ENCODE measurements around the gene WHRN. TPM values are rescaled to one million over a fixed set of nuclear protein-coding genes. Genes with fewer than 3 reads are reported as not detected.

The WHRN gene
- total RNA-seq, 1 experiment from 2014 or later = 6.6 TPM

DNA sequence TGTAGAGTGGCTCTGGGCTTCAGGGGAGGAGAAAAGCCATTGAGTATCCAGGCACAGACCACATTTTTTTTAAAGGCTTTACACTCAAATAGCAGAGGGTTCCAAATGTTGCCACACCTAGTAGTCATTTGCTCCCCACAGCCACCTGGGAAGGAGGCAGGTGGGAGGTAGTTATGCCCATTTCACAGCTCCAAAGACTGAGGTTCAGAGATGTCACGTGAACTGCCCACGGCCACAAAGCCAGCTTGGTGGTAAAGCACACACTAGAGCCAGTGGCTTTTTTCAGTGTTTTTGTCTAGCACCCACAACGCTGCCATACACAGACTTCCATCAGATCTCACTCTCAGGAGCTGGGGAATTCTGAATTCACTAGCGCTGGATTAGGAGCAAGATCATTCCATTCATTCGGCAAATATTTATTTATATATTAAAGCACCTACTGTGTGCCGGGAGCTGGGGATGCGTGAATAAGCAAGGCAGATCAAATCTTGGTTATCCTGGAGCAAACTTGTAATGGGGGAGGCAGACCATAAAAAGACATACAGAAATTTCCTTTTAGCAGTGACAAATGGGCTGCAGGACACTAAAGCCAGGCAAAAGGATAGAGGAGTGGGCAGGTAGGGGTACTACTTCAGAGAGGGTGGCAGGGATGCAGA is 7.4 kb downstream of the WHRN start:
- DNase-seq (ENCODE audit: low read depth) = no peak
- in situ Hi-C loops (cut with HindIII; ENCODE audit: low pct_unique_long_range_greater_than_20kb, low sequenced_read_pairs) = no loop called here

DNA sequence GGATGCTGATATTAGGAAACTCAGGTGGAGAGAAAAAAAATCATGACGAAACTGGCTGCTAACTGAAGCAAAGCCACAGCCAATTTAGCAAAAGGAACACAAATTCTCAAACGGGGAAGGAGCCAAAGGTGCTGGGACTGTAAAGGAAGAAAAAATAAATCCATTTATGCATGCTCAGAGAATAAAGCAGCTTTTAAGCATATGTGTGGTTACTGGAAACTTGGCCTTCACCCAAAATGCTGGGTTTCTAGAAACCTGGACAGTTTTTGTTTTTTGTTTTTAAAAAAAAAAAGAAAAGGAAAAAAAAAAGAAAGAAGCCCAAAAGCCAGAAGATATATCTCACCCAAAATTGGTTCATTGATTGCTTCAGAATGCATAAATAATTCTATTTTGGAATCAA is 8.0 kb downstream of the WHRN start:
- in situ Hi-C loops (cut with HindIII; ENCODE audit: low pct_unique_long_range_greater_than_20kb, low sequenced_read_pairs) = no loop called here
- no peak for DNase-seq (ENCODE audit: low read depth)

GRCh38 chr9:114496011-114496410 is 9.3 kb downstream of the WHRN start:
- no peak for DNase-seq (ENCODE audit: low read depth)
- in situ Hi-C loops (cut with HindIII; ENCODE audit: low pct_unique_long_range_greater_than_20kb, low sequenced_read_pairs) = no loop called here

DNA sequence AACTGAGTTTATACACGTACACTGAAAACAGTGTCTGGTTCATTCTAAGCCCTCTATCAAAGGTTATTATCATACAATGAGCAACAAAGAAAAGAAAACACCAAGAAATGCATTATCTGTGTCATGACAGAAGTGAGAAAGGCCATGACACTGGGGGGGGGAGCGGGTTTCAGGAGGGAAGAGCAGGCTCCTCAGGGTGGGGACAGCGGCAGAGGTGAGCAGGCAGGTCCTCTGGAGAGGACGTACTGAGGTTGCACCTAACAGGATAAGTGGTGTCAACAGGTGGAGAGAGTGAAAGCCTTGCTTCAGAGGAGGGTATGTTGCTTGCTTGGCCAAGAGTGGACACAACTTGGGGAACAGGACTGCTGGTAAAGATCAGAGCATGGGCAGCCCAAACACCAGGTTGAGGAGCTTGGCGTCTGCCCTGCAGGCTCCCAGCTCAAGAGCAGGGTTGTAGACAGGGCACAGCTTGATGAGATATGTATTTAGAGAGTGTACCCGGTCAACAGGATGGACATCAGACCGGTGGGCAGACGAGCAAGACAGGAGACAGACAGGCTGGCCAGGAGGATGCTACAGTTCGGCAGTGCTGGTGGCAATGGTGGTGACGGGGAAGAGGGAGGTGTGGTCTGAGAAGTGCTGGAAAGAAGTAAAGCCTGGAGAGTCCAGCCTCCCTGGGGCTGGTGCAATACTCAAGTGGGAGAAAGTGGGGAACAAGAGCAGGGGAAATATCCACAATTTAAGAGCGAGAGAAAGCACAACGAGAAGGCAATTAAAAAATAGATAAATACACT is 10.3 kb downstream of the WHRN start:
- in situ Hi-C loops (cut with HindIII; ENCODE audit: low pct_unique_long_range_greater_than_20kb, low sequenced_read_pairs) = no loop called here
- no peak for DNase-seq (ENCODE audit: low read depth)

DNA sequence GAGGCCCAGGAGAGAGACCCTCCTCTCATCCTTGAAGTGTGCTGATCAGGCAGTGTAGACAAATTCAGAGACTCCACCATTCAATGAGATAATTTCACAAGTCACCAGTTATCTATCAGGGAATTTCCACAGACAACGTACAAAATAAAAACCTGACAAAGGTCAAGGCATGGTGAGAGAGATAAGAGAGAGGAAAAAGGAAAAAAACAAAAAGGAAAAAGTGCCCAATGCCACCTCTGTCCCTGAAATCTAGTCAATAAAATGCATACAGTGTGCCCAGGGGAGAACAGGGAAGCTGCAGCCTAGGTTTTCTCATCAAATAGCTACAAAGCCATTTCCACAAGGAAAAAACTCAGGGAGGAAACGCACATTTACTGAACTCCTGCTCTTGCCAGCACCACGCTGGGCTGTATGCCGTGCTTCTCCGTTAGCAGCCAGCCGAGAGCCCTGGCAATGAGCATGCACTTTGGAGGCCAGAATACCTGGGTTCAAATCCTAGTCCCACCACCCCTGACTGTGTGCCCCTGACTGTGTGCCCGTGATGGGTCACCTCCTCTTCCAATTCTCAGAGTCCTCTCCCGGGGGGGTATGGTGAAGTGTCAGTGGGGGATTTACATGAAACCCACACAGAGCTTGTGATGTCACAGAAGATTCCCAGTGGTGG is 11.6 kb downstream of the WHRN start:
- in situ Hi-C loops (cut with HindIII; ENCODE audit: low pct_unique_long_range_greater_than_20kb, low sequenced_read_pairs) = no loop called here
- DNase-seq (ENCODE audit: low read depth) = no peak

DNA sequence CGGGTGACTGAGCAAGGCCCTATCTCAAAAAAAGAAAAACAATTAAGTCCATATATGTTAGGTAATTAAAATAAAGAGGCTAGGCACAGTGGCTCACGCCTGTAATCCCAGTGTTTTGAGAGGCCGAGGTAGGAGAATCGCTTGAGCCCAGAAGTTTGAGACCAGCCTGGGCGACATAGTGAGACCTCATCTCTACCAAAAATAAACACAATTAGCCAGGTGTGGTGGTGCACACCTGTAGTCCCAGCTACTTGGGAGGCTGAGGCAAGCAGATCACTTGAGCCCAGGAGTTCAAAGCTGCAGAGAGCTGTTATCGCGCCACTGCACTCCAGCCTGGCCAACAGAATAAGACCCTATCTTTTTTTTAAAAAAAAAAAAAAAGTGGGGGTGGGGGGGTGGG is 12.3 kb downstream of the WHRN start:
- no peak for DNase-seq (ENCODE audit: low read depth)
- in situ Hi-C loops (cut with HindIII; ENCODE audit: low pct_unique_long_range_greater_than_20kb, low sequenced_read_pairs) = no loop called here

- DNase-seq (ENCODE audit: low read depth) = no peak
- in situ Hi-C loops (cut with HindIII; ENCODE audit: low pct_unique_long_range_greater_than_20kb, low sequenced_read_pairs) = no loop called here
These were observed 13.8 kb downstream of the WHRN start for GRCh38 chr9:114491430-114492003.

DNA sequence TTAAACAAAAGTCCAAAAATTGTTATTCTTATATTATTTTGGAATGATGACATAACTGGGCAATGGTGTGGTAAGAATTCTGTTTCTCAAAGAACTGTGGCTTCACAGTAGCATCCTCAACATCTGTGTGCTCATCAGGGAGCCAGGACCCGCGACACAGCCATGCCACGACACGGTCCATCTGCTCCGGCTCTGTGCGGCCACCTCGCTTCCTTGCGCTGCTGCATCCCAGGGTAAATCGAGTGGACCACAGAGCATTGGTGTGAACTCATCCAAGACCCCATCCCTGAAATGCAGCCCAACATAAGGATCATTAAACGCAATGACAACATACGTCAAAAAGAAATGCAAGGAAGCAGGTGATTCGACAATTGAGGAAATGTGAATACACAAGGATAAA is 15.3 kb downstream of the WHRN start:
- in situ Hi-C loops (cut with HindIII; ENCODE audit: low pct_unique_long_range_greater_than_20kb, low sequenced_read_pairs) = no loop called here
- DNase-seq (ENCODE audit: low read depth) = no peak

GRCh38 chr9:114488398-114489129 is 16.7 kb downstream of the WHRN start:
- no peak for DNase-seq (ENCODE audit: low read depth)
- in situ Hi-C loops (cut with HindIII; ENCODE audit: low pct_unique_long_range_greater_than_20kb, low sequenced_read_pairs) = no loop called here

DNA sequence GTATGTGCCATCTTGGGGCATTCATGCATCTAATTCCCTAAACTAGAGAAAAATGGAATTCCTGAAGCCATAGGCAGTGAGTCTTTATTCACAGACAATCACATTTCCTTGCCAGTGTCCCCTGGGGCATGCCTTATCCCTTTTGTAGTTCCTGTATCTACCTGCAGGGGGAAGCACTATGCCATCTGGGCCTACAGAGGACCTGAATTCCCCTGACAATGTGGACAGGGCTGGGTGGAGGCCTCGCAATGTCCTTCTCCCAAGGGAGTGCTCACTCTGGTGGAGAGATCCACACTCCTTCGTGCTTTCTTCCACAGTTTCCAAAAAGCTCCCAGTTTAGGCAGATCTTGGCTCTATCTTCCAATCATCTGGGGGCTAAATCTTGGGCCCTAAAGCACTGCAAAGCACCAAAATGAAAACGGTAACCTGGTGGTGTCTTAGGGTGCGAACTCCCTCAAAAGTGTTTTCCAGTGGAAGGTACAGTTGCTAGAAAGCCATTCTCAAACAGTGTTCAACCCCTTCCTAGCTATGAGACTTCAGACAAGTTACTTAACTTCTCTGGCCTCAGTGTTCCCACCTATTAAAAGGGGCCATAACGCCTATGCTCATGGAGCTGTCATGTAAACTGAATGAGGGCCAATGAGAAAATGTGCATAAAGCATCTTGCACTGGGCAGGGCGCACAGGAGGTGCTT is 17.5 kb downstream of the WHRN start:
- DNase-seq (ENCODE audit: low read depth) = peak; percentile 56
- in situ Hi-C loops (cut with HindIII; ENCODE audit: low pct_unique_long_range_greater_than_20kb, low sequenced_read_pairs) = no loop called here

- no peak for DNase-seq (ENCODE audit: low read depth)
- in situ Hi-C loops (cut with HindIII; ENCODE audit: low pct_unique_long_range_greater_than_20kb, low sequenced_read_pairs) = no loop called here
These were observed 18.9 kb downstream of the WHRN start for GRCh38 chr9:114486205-114486963.

- peak; percentile 26 for DNase-seq (ENCODE audit: low read depth)
- in situ Hi-C loops (cut with HindIII; ENCODE audit: low pct_unique_long_range_greater_than_20kb, low sequenced_read_pairs) = no loop called here
These were observed 20.3 kb downstream of the WHRN start for GRCh38 chr9:114484854-114485443.

- in situ Hi-C loops (cut with HindIII; ENCODE audit: low pct_unique_long_range_greater_than_20kb, low sequenced_read_pairs) = no loop called here
- no peak for DNase-seq (ENCODE audit: low read depth)
These were observed 20.9 kb downstream of the WHRN start for GRCh38 chr9:114484215-114484853.

DNA sequence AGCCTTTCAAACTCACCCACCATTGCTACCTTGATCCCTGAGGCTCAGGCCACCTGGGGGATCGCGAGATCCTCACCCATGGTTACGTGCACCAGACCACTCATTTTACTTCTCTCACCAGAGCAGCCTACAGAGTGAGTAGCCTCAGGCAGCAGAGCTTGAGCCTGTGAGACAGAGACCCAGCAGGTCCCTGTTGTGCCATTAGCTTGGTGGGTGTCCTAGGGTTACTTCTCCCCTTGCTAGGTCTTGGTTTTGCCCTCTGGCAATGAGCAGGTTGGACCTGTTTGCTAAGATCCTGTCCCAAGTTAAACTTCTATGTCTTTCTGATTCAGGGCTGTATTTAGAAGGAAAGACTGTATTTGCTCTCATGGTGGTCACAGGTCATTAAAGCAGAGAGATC is 21.8 kb downstream of the WHRN start:
- no peak for DNase-seq (ENCODE audit: low read depth)
- in situ Hi-C loops (cut with HindIII; ENCODE audit: low pct_unique_long_range_greater_than_20kb, low sequenced_read_pairs) = no loop called here

- in situ Hi-C loops (cut with HindIII; ENCODE audit: low pct_unique_long_range_greater_than_20kb, low sequenced_read_pairs) = no loop called here
- DNase-seq (ENCODE audit: low read depth) = no peak
These were observed 22.7 kb downstream of the WHRN start for GRCh38 chr9:114482593-114482992.

DNA sequence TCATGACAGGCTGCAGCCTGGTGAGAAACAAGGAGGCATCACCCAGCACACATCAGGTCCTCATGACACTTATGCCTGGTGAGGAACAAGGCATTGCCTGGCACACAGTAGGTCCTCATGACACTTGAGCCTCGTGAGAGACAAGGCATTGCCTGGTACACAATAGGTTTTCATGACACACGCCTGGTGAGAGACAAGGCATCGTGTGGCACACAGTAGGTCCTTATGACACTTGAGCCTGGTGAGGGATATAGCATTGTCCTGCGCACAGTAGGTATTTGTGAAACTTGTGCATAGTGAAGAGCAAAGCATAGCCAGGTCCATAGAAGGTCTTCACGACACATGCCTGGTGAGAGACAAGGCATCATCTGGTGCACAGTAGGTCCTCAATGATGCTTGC is 23.5 kb downstream of the WHRN start:
- DNase-seq (ENCODE audit: low read depth) = no peak
- in situ Hi-C loops (cut with HindIII; ENCODE audit: low pct_unique_long_range_greater_than_20kb, low sequenced_read_pairs) = no loop called here
